Right lobe of liver (tissue), 4 donors: ENCODE measurements around the gene SSUH2.

Experiments
- POLR2A ChIP-seq: fragments of 450-650 bp; IDR thresholded peaks from one replicate; pipeline ENCODE4 v1.6.1; 2017; ENCODE audit warnings: antibody characterized with exemption, mild to moderate bottlenecking
- TF ChIP-seq, protein P1 (sequence below), 4 donors: fragments of 200-600 bp in 3 of 4; fragments of 450-650 bp in 1 of 4; IDR thresholded peaks; one replicate each; pipeline versions ENCODE4 v1.5.1 to v1.8.0; 2016 to 2022; ENCODE audit warnings: antibody characterized with exemption in 4 of 4, mild to moderate bottlenecking in 2 of 4
- donor health status: DM: no; HTN: no; CAD: no.
- donor health status: DM: no; HTN: no; CAD: no.
- donor health status: DM: no; HTN: yes; CAD: no.

DNA sequence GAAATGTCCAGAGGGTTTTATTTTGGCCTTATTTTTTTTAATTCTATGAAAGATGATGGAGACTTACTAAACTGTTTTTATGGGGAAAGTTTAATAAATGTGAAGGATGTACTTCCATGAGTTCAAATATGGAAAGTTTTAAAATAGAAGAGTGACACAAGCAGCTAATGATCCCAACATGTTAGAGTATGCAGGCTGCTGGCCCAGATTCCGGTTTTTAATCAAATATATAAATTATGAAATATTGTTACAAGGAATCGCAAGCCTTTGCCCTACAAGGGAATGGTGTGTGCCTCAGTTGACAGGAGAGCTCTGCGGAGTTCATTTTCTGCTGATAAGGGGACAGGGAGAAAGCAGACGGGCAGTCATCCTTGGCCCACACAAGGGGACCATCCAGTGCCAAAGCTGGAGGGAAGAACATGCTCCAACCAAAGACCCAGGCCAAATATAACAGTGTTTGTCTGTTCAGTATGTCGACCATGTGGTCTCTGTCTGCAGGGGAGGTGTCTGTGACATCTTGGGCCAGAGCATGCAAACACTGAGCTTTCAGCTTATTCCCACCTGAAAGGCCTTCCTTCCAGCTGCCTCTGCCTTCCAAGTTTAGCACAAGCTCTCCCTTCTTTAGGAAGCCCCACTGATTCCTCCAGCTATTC is 69.8 kb downstream of the SSUH2 start:
- no peak for TF ChIP-seq POLR2A
- TF ChIP-seq, protein P1, sequence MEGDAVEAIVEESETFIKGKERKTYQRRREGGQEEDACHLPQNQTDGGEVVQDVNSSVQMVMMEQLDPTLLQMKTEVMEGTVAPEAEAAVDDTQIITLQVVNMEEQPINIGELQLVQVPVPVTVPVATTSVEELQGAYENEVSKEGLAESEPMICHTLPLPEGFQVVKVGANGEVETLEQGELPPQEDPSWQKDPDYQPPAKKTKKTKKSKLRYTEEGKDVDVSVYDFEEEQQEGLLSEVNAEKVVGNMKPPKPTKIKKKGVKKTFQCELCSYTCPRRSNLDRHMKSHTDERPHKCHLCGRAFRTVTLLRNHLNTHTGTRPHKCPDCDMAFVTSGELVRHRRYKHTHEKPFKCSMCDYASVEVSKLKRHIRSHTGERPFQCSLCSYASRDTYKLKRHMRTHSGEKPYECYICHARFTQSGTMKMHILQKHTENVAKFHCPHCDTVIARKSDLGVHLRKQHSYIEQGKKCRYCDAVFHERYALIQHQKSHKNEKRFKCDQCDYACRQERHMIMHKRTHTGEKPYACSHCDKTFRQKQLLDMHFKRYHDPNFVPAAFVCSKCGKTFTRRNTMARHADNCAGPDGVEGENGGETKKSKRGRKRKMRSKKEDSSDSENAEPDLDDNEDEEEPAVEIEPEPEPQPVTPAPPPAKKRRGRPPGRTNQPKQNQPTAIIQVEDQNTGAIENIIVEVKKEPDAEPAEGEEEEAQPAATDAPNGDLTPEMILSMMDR (IDR thresholded peaks at IDR 0.05): no peak
